ENCODE results near the gene NACC2. TPM values are rescaled to one million over a fixed set of nuclear protein-coding genes. Genes with fewer than 3 reads are reported as not detected.

The NACC2 gene
- total and polyA plus RNA-seq, 9 of the 15 experiments (the other 6 are each of a cell fraction or from before 2014, with no cell fraction given), result 0.70 to 25.1 (median 5.6) TPM

GRCh38 chr9:136133191-136133958, 38.3 kb upstream of the NACC2 start (continued):
- TF ChIP-seq CREM (IDR thresholded peaks at IDR 0.05; ENCODE audit: low read depth) (0 out of 2 replicates have a peak, but pooled peaks have one; percentile 7), HDAC1 (IDR thresholded peaks at IDR 0.05) (peak in 1 of 2 experiments; percentile 75; a peak in 2 of 4 replicates), KDM5B (IDR thresholded peaks at IDR 0.05; ENCODE audit: insufficient replicate concordance, low read depth, low read length) (peak; percentile 54), HNRNPL (IDR thresholded peaks at IDR 0.05; ENCODE audit: low read depth, low read length) (peak; percentile 20; the same call in 1 of the 2 replicates), HLTF (IDR thresholded peaks at IDR 0.05) (peak; percentile 44; the same call in 1 of the 2 replicates), ELK3 (CRISPR knock-in tag; IDR thresholded peaks at IDR 0.05) (no peak), ZBTB26 (CRISPR knock-in tag; IDR thresholded peaks at IDR 0.05) (0 out of 2 replicates have a peak, but pooled peaks have one; percentile 37), VEZF1 (CRISPR knock-in tag; IDR thresholded peaks at IDR 0.05) (peak; percentile 68), NRF1 (conservative IDR thresholded peaks at IDR 0.05 in 1 of 2, IDR thresholded peaks at IDR 0.05 in 1 of 2) (peak; percentile 49 to 58; a peak in 3 of 4 replicates), RAD21 (CRISPR knock-in tag; conservative IDR thresholded peaks at IDR 0.05 in 1 of 2, IDR thresholded peaks at IDR 0.05 in 1 of 2) (peak; percentile 46 to 66), ZBTB40 (IDR thresholded peaks at IDR 0.05) (peak; percentile 64), ZBTB40 (CRISPR knock-in tag; IDR thresholded peaks at IDR 0.05) (no peak)

Data from K562 (cell line).